IPS-20b (cell line): ENCODE data around the gene SELP.

Experiments
- H3K27ac ChIP-seq: one replicate; pipeline ENCODE4 v1.5.1; 2013; ENCODE audit warnings: low read length
- H3K27me3 ChIP-seq: 2 replicates; pipeline ENCODE4 v1.6.1; 2013; ENCODE audit warnings: mild to moderate bottlenecking, low read length, inconsistent platforms; ENCODE audit not compliant: insufficient read depth
- H3K36me3 ChIP-seq: 2 replicates; pipeline ENCODE4 v1.6.1; 2013; ENCODE audit warnings: low read depth, mild to moderate bottlenecking, inconsistent platforms, low read length, moderate library complexity; ENCODE audit not compliant: insufficient read depth
- H3K4me1 ChIP-seq: 2 replicates; pipeline ENCODE4 v1.6.1; 2013; ENCODE audit warnings: mild to moderate bottlenecking, control low read depth, inconsistent platforms, low read length, moderate library complexity; ENCODE audit not compliant: insufficient read depth
- H3K4me3 ChIP-seq: 2 replicates; pipeline ENCODE4 v1.5.1; 2013; ENCODE audit warnings: mild to moderate bottlenecking, low read length, inconsistent platforms
- H3K9ac ChIP-seq: 2 replicates; pipeline ENCODE4 v1.6.1; 2013; ENCODE audit warnings: low read depth, mild to moderate bottlenecking, inconsistent platforms, low read length, moderate library complexity
- H3K9me3 ChIP-seq: 2 replicates; pipeline ENCODE4 v1.6.1; 2013; ENCODE audit warnings: mild to moderate bottlenecking, low read depth, low read length, inconsistent platforms; ENCODE audit not compliant: insufficient read depth

SELP gene

DNA sequence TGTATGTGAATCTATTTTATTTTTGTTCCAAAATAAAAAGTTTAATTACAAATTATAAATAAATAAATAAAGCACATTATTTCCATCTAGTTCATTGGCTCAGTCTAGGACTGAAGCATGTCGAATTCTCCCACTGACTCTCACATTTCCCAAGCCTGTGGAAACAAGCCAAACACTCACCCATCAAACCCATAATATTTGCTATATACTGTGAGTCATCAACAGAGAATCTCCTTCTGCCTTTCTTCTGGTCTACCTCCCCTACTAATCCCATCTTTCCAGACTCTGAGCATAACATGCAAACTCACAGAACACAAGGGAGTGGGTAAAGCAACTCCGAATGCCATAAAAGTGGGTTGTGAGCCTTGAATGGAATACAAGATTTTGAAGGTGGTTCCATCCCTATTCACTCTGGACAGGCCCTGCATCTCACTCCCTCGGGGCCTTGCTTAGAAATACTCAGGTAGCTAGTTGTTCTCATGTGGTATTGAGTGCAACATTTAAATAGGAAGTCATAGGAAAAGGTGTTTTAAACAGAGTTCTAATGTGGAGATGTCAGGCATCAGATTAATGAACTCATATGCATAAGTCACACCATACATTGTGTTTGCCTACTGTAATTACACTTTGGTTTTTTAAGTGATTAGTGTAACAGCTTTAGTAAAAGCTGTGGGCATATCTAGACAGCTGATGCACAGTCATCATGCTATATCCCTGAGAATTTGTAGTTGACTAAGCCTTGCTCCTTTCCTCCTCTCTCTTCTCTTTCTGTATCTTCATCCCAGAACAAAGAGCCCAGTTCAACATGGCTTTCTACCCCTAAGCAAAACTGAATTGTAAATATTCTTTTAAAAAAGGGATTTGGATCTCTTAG is 90.7 kb downstream of the SELP start:
- H3K27ac ChIP-seq, result no peak overlapping the region
- no peak overlapping the region for H3K4me3 ChIP-seq
- no peaks in the 10 kb centered on the region for H3K36me3 ChIP-seq
- no peaks in the 10 kb centered on the region for H3K27me3 ChIP-seq
- H3K9ac ChIP-seq, result no peak overlapping the region
- no peaks in the 10 kb centered on the region for H3K4me1 ChIP-seq
- H3K9me3 ChIP-seq, result no peaks in the 10 kb centered on the region
